ENCODE results near the gene ACSS1.

DNA sequence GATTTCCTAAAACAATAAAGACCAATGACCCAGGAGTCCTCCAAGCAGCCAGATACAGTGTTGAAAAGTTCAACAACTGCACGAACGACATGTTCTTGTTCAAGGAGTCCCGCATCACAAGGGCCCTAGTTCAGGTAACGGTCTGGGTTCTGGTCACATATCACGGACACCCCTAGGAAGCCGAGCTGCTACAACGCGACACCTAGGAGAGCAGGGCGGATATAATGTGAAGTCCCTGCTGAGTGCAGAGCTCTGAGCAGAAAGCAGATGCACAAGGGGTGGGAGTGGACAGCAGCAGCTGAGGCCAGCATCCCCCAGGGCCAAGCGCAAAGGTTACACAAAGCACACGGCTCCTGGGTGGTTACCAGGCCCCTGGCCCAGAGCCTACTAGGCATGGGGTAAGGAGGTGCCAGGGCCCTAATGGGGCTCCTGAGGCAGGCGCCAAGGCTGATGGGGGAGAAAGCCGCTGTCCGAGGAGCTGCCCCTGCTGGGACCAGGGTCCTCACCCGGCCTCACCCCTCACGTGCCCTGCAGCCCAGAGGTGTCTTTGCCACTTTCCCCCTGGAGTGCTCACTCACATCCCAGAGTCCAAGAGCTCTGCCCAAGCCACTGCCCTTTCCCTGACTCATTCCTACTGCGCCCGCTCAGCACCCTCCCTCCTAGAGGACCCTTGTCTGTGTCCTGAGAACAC lies 100.5 kb downstream of the ACSS1 start:
- TF ChIP-seq POLR2A (IDR thresholded peaks at IDR 0.05; ENCODE audit: low read length) (no peak), GATA1 (IDR thresholded peaks at IDR 0.05; ENCODE audit: low read depth, low read length) (no peak)

Measured in erythroblast (primary cell).